Amniotic stem cell (primary cell): Measurements from ENCODE around the gene CCDC40.

Source experiments
- DNase-seq: peaks from one replicate; lab custom pipeline; 2025; lab: John Stamatoyannopoulos, UW

CCDC40 gene

GRCh38 chr17:80002070-80002641, 34.3 kb upstream of the CCDC40 start:
- no peak for DNase-seq

- DNase-seq: no peak
Measured at GRCh38 chr17:80002690-80003490, 33.6 kb upstream of the CCDC40 start.

- no peak for DNase-seq
Measured at GRCh38 chr17:80003969-80004368, 32.5 kb upstream of the CCDC40 start.

DNA sequence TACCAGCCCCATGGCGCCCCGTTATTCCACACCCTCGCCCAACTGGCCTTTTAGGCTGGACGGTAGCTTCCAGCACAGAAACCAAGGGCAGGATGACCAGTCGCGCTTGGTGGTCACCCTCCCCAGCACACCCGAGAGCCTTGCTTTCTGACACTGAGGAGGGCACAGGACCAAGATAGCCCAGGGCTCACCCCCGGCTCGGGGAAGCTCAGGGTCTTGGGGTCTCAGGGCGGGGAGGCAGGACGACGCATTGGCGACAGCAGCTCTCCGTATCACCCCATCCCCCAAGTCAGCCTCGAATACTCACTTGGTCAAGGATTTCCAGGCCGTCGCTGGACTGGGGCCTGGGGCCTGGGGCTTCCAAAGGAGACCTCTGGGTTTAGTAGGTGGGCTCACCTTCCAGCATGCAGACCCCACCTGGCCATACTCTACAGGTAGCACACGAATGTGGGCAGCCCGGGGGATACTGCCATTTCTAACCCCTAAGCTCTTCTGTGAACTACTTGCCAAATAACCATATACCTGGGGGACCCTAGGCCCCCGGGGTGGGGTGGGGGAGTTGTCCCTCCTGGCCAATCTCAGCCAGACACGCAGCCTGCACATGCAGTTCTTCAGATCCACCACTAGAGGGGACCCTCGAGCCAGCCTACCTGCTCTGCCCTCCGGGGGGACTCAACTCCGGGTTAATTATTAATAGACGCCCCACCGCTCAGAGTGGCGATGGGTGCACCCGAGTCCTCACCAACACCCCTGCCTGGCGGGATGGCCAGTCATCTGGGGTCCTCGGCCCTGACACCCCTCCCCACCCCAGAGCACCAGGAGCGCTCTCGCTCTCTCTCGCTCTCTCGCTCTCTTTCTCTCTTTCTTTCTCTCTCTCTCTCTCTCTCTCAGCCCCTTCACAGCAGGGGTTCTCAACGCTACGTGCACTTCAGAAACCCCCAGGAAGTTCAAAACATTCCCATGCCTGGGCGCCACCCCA, 30.8 kb upstream of the CCDC40 start:
- no peak for DNase-seq

GRCh38 chr17:80006339-80006720, 30.1 kb upstream of the CCDC40 start:
- no peak for DNase-seq

- no peak for DNase-seq
Measured at GRCh38 chr17:80006811-80007752, 29.4 kb upstream of the CCDC40 start.

DNA sequence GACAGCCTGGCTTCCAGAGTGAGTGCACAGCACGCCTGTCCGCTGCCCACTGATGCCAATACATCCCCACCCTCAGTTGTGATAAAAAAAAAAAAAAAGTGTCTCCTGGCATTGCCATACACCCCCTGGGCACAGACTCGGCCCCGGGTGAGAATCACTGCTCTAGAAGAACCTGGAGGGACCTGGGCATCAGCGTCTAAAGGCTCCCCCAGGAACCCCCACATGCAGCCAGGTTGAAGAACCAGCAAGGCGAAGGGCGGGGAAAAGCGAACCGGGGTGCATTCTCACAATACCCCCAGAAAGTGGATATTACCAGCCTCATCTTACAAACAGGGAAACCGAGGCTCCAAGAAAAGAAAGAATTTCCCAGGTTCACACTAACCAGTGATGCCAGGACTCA, 28.5 kb upstream of the CCDC40 start:
- no peak for DNase-seq

DNA sequence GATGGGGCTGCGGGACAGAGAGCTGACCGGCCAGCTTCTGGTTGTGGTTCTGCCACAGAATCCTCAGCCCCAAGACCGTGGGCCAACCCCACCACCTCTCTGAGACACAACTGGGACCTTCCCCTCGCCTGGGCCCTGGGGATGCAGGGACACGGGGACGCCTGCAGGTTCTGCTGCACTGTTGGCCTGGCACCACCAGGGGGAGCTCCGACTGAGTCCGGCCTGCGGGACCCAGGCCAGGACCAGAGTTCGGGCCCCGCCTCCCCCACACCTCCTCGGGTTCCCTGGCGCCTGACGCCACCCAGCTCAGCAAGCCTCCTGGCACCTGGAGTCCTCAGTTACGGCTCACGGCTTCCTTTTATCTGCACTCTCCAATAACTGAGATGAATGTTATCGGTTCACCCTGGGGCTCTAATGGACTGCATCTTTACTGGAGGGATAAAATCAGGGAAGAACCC, 28.0 kb upstream of the CCDC40 start:
- DNase-seq: peak; percentile 32

- DNase-seq: no peak
Measured at GRCh38 chr17:80008848-80009247, 27.6 kb upstream of the CCDC40 start.

- DNase-seq: no peak
Measured at GRCh38 chr17:80009391-80010282, 26.8 kb upstream of the CCDC40 start.

DNA sequence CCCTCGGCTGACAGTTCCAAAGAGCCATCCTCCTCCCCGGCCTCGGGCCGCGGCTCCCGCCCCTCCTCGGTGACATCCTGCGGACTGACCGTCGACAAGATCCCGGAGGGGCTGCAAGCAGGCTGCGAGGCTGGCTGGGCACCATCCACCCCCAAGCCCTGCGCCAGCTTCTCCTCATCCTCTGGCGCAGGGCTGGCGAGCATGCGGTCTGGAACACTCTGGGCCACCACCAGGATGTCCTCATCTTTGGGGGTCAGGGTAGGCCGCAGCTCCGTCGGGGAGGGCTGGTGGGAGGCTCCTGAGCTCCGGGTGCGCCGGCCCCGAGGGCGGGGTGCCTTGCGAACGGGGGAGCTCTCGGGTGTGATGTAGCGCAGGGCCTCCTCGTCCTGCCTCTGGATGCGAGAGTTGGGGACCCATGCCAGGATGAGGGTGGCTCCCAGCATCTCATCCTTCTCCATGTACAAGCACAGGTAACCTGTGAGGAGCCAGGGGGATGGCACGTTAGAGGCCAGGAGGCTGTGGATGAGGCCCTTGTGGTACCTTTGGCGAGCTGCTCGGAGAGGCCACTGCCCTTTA, 26.1 kb upstream of the CCDC40 start:
- no peak for DNase-seq

DNA sequence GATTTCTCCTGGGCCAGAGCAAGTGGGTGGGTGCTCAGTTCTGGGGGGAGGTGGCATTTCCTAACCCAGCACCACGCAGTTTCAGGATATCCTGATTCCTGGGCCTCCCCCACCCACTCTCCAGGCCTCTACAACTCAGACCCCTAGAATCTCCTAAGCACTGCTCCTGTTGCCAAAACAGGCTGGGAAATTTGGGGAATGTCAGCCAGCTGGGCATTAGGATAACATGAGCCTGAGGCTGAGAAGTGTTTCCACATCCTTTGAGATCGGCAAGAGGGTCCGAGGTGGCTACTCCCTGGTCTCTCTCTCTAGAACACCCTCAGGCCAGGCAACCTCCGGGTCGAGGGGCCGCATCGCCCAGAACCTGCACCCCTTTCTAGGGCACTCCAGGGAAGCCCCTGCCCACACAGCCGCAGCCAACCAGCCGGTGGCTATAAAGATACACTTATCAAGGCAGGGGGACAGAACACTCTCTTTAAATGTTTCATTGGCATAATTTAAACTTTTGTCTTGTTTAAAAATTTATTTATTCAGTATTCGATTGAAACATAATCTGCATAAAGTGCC, 24.4 kb upstream of the CCDC40 start:
- DNase-seq: no peak

- no peak for DNase-seq
Measured at GRCh38 chr17:80012765-80013741, 23.4 kb upstream of the CCDC40 start.

GRCh38 chr17:80017226-80018010, 19.0 kb upstream of the CCDC40 start:
- DNase-seq: no peak

DNA sequence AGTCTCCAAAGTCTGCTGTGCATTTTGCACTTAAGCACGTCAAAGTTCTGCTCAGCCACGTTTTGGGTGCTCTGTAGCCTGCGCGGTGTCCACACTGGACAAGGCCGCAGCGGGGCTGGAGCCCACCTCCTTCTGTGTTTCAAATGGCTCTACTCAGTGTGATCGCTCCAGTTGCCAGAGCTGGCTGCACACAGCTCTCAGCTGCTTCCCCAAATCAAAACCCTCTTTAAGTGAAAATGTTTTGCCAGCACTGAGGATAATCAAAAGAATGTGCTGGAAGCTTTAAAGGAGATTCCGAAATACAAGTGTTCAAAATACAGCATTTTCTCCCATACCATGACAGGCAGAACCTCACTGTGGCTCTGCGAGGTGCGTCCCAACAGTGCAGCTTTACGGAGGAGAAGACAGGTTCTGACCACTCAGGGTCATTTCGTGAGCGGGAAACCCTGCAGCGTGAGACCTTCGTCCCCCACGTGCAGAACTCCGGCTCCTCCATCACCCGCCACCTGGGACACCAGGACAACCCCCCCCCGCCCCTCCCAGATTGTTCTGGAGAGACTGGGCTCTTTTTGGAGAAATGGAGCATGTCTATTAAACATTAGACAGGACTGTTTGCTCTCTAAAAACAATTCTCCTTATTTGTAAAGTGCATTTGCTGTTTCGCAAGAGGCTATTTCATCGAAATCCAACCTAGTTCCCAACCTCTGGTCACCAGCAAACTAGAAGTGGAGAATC, 17.4 kb upstream of the CCDC40 start:
- no peak for DNase-seq

GRCh38 chr17:80021600-80021999, 14.8 kb upstream of the CCDC40 start:
- DNase-seq: no peak
